HG03095 (cell line): ENCODE data around the gene FADS6.

Experiments used
- ATAC-seq: cut with Tn5 transposase; IDR thresholded peaks from one replicate; pipeline ENCODE4 v1.9.1; 2021; ENCODE audit warnings: moderate library complexity; ENCODE audit not compliant: unreplicated experiment

Gene FADS6

DNA sequence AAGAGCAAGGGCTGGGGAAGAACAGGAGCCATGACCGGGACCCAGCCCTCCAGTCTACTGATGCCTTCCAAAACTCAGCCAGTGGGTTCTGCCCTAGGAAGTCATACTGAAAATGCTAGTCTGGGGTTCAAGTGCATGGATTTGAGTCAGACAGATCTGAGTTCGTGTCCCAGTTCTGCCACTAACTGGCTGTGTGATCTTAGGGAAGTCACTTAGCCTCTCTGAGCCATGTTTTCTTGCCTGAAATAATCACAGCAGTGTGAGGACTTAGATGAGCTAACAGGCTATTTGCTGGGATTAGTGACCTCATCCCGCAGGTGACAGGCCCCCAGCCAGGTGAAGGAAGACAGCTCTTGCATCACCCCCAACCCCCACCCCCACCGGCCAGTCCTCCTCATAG is 38.1 kb downstream of the FADS6 start:
- ATAC-seq, result no peak

DNA sequence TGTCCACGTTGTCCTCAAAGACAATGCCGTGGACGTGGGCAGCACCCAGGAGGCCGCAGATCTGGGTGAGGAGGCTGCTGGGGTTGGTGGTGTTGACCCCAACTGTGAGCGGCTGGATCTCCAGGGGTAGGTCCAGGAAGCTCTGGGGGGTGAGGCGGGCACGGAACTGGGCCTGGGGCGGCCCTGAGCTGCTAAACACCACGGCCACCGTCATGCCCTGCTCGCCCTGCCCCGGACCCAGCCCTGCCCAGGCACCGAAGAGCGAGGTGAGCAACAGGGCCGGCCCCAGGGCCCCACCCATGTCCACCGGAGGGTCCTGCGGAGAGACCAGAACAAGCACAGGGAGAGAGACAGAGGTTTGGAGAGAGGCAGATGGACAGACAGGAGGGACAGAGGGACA is 38.6 kb downstream of the FADS6 start:
- ATAC-seq, result no peak

DNA sequence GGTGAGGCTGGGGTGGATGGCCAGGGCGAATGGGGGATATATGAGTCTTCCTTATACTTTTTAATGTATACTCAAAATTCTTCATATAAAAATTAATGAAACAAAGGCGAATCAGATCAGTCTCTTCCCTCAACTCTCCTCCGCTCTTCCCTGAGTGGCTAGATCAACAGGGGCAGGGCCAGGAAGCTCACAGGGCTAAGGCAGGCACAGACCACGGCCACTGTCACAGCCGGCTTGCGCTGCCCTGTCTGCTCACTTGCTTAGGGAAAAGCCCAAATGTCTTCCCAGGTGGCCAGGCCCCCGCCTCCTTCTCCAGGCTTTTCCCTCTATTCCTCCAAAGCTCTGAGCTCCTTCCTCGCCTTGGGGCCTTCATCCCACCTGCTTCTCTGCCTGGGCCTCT is 39.8 kb downstream of the FADS6 start:
- ATAC-seq, result no peak

DNA sequence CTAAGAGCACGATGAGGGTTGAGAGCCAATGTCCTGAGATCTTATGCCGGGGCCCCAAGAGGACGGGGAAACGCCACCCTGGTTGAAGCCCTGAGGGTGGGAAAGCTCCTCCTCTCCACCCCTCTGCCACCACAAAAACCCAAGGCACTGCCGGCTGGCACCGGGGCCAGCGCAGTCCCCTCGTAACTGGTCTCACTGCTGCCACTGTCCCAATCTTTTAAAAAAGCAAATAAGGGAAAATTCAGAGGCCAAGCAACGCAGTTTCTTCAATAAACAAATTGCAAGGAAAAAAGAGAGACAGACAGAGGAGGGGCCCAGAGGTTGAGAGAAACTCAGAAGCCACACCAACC is 40.4 kb downstream of the FADS6 start:
- ATAC-seq, result no peak

DNA sequence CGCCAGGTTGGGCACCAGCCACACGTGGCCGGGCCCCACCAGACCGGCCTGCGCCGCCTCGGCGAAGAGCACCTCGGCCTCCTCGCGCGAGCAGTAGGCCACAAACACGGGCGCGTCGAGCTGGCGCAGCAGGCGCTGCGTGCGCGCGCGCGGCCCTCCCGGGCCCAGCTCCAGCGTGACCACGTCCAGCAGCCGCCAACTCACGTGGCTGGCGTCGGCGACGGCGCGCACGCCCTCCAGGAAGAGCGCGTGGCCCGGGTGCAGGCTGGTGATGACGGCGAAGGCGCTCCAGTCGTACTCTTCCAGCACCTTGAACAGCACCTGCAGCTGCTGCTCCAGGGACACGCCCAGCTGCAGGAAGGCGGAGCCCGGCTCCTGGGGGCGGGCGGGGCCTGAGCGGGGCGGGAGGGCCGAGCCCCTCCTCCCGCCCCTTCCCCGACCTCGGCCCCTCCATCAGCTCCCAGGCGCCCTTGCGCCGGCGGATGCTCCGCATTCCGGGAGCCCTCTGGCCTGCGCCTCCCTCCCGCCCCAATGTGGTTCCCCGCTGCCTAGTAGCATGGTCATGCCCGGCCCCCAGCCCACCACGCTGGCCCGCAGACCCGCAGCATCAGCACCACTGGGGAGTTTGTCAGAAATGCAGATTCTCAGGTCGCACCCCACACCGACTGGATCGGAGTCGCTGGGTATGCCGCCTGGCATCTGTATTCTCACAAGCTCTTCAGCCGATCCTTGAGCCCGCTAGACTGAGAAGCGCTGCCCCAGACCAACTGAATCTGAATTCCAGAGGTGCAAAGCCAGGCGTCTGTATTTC is 41.0 kb downstream of the FADS6 start:
- no peak for ATAC-seq

DNA sequence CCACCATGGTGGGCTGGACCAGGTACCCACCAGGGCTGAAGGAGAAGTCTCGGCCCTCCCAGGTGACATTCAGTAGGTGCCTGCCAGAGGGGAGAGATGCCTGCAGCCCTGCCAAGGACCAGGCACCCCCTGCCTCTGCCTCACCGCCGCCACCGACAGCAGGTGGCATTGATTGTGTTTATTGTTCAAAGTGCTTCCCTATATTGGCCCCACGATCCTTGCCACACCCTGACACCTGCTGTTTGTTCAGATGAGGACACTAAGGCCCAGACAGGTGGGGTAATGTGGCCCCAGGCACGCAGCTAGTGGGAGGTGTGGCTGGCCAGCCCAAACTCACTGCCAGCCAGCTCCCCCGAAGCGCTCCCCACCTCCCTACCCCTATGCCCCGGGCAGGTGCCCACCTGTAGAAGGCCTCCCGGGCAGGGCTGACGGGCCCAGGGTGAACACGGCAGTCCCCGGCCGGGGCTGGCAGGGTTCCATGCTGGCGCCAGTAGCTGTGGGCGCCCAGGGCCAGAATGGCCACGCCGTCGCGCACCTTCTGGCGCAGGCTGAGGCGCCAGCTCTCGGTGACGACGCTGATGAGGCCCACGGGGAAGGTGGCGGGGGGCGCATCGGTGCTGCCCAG is 41.7 kb downstream of the FADS6 start:
- ATAC-seq, result no peak

DNA sequence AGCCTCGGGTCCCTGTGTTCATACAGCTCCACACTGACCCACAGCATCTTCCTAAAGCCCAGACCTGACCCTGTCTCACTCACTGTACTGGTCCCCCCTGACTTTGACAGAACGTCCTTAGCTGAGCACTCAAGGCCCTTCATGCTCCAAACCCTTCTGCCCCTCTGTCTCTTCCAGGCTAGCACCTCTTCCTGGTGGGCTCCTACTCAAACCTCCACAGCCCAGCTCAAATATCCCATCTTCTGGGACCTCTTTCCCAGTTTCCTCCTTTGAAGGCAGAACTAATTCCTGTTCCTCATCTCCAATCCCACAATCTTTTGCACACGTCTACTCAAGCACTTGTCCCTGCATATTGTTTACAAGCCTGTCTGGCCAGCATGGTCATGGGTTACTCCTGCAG is 42.5 kb downstream of the FADS6 start:
- ATAC-seq, result no peak

DNA sequence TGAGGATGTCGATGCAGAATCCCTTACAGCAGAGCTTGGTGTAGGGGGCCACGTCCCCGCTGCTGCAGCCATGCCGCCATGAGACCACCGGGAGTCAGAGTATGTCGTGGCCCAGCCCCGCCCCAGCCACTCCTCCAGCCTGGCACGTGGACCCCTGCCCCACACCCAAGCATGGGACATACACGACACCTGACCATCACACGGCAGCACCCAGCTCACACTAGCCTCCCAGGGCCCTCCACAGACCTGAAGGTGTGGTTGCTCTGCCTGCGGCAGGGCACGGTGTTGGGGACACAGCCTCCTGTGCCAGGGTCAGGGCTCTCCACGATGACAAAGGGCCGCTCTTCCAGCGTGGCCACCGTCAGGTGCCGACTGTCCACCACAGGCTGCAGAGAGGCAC is 43.1 kb downstream of the FADS6 start:
- no peak for ATAC-seq

DNA sequence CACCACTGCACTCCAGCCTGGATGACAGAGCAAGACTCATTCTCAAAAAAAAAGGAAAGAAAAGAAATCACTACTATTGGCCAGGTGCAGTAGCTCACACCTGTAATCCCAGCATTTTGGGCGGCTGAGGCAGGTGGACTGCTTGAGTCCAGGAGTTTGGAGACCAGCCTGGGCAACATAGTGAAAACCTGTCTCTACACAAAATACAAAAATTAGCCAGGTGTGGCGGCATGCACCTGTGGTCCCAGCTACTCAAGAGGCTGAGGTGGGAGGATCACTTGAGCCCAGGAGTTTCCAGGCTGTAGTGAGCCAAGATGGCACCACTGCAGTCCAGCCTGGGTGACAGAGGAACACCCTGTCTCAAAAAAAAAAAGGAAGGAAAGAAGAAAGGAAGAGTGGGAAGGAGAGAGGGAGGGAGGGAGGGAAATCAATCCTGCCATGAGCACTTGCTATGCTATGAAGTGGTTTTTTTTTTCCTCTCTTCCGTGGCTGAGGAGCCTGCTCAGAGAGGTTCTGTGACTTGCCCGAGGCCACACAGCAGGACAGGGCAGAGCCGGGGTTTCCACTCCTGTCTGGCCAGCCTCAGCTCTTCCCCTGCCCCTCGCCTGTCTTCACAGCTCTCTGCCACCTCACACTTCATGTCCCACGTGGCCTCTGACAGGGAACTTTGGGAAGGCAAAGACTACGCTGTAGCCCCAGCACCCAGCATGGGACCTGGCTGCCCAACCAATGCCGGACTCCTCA is 44.6 kb downstream of the FADS6 start:
- ATAC-seq, result no peak

DNA sequence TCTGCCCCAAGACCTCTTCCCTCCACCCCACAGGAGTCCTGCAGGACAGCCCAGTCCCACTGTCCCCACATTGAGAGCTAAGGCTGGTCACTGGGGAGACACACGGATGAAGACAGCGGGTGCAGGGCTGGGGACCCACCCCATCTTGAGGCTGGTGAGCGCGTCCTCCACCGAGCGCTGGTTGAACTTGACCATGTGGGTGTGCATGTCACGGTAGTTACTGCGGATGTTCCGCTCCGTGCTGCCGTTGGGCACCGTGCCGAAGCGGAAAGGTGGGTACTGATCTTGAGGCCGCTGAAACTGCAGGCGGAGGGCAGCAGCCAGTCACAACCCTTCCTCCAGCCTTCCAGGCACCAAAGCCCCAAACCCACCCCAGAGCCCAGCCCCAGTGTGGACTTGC is 46.8 kb downstream of the FADS6 start:
- ATAC-seq, result no peak

DNA sequence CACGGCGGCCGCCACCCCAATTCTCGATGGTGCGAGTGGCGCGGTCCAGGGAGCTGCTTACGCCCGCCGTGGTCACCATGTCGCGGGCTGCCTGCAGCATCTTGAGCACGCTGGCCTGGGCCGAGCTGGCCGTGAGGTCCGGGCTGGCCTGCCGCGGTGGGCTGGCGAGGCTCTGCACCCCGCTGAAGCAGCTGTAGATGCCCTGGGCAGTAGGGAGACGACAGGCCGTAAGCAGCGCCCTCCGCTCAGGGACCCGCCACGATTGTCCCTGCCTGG is 50.1 kb downstream of the FADS6 start:
- ATAC-seq, result no peak

DNA sequence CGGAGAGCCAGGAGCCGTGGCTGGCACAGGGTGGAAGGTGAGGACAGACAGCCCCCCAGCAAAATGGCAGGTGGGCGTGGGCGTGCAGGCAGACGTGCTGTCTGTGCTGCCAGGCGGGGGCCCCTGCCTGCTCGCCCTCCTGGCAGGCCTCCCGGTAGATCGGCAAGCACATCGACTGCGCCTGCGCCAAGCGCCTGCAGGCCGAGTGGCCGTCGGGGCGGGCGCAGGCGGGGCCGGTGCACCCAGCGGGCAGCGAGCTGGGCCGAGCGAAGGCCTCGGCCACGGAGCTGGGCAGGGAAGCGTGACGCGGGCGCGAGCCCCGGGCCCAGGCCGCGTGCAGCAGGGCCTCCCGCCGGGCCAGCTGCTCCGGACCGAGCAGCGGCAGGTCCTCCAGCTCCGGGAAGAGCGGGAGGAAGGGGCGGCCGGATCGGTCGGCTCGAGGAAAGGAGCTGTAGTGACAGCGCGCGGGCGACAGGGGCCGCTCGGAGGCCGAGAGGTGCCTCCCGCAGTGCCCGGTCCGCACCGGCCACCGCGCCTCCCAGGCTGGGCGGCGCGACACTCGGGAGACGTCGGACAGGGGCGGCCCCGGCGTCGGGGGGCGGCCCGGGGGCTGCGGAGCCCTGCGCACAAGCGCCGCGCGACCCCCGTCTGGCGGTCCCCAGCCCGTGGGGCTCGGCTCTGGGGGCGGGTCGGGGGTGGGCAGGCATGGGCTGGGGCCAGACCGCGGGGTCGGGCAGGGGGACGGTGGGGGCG is 50.7 kb downstream of the FADS6 start:
- ATAC-seq, result no peak

DNA sequence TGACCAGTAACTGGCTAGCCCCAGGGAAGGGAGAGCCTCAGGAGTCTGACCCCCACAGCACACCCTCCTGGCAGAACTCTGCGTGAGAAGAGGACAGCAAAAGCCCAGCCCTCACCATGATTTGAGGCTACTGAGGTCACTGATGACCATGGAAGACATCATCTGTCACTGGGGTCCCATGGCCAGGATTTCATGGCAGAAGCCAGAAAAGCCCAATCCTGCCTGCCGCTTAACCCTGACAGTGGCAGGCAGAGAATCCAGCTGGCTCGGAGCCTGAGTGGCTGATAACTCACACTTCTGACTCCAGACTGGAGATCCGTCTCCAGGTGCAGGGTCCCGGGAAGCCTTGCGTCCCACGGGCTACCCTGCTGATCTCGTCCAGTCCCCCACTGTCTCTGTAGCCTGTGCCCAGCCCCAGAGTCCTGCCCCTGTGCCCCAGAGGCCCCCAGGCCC is 51.3 kb downstream of the FADS6 start:
- ATAC-seq, result no peak

DNA sequence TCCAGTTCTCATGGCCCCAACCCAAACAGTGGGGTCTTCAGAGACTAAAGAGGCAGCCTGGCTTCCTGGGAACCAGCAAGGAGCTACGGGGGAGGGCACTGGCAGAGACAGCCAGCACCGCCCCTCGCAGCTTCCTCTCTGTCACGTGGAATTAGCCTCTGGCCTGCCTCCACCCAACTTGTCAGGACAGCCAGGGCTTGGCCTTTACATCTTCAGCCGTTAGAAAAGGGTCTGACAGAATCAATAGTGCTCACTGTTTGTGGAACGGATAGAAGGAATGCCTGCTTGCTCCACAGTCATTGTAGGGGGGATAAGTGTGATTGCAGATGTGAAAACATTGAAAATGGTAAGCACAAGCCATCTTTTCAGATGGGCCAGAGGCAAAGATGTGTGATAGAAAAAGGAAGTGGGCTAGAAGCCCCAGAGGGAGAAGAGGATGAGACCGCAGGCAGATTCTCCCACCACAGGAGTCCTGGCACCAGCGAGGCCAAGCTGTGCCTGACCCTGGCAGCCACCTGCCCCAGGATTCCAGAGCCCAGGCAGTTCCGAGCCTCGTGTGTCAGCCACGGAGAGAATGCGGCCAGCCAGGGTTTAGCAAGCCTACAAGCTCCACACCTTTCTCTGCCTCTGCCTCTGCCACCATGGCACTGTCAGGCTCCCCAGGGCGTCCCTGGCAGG is 52.3 kb downstream of the FADS6 start:
- ATAC-seq, result no peak

DNA sequence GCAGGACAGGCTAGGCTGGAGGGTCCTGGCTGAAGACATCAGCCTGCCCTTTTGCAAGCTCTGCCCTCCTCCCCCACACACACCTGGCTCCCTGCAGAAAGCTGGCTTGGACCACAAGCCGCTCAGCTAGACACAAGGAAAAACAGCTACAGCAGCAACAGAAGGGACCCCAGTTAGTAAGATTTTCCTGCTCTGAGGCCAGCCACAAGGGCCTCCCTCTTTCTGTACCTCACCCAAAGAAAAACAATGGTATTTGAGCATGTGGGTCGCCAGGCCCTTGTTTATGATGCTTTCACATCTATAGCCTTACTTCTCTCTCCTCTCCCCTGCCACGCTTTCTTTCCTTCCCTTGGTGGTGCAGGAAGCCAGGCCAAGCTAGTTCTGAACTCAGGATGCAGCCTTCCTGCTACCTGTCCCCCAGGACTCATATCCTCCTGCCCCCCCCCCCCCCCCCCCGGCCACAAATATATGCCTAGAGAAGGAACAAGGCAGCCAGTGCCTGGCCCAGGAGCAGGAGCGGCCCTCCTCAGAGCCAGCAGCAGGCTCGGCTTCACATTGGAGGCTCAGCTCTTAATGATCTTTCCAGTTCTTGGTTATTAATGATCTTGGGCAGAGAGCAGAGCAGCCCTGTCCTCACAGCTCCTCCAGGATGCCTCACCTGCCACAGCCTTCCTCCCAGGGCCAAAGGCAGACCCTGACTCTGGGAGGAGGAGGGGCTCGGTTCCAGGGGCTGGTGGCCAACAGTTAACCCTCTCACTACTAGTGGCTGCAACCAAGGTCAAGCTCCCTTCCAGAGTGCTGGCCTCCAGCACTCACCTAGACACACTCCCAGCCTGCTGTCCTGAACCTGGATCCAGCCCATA is 53.2 kb downstream of the FADS6 start:
- no peak for ATAC-seq

DNA sequence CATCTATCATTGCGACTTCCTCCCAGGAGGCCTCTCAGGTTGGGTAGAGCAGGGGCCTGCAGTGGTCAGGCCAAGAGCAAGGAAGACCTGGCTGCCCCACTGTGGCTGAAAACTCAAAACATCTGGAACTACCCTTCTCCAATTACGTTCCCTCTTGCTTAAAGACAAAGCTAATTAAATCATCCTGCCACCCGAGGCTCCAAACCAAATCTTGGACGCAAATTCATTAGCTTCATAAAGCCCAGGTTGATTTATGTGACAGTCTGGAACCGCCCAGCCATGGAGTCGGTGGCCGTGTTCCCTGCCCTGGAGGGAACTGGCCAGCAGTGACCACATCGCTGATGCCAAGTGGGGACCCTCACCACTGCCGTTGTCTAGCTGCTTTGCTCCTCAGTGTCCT is 55.2 kb downstream of the FADS6 start:
- no peak for ATAC-seq

DNA sequence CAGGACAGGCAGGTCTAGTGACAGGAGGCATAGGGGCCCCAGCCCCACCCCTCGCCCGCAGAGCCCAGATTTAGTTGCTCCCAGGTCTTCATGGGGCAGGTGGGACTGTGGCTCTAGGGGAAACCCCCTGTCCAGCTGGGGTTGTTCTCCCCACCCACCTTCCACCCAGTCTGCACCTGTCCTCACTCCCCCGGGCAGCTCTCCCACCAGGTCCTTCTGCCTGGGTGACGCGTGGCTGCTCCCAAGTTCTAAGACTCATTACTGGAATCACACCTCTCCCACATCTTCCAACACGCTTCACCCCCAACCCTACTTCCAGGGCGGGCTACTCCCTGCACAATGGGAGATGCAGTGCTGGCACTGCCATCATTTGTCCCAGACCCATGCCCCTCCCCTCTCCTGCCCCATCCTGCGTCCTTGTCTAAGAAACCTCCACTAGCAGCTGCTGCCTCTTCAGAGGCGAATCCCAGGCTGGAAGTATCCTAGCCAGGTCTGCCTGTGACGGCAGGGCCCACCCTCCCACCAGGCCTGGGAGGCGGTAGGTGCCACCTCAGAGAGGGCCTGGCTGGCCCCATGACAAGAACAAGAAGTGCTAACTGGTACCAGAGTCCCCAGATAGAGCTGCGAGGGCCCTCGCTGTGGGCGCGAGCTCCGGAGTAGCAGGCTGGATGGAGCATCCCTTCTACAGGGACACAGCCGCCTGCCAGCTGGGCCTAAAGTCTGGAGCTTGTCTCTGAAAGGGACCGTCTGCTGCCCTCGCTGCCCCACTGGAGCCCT is 56.6 kb downstream of the FADS6 start:
- ATAC-seq, result no peak

DNA sequence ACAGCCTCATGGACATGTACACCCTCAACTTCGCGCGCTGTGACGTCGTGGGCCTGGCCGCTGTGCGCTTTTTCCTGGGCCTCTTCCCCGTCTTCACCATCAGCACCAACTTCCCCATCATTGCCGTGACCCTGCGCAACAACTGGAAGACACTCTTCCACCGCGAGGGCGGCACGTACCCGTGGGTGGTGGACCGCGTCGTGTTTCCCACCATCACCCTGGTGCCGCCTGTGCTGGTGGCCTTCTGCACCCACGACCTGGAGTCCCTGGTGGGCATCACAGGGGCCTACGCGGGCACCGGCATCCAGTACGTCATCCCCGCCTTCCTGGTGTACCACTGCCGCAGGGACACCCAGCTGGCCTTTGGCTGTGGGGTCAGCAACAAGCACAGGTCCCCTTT is 57.2 kb downstream of the FADS6 start:
- ATAC-seq, result no peak
